NCI-H446 (cell line): ENCODE results near the gene SS18L1.

Experiments
- DNase-seq, 2 experiments: peaks; one replicate each; lab custom pipeline; 2025; lab: John Stamatoyannopoulos, UW

Gene SS18L1

GRCh38 chr20:62120365-62120762, 23.2 kb upstream of the SS18L1 start:
- no peak for DNase-seq

- DNase-seq = no peak
These were observed 22.4 kb upstream of the SS18L1 start for GRCh38 chr20:62120990-62121775.

GRCh38 chr20:62121776-62122653, 21.6 kb upstream of the SS18L1 start, which contains the start of gene LSM14B:
LSM14B (plus strand) TSS chr20:62122475; CDS start chr20:62122667, 192 bp downstream.
- peak; percentile 98 to 99 for DNase-seq

- peak in 1 of 2 experiments; percentile 72 for DNase-seq
These were observed 20.7 kb upstream of the SS18L1 start for GRCh38 chr20:62122654-62123449.

- DNase-seq = no peak
These were observed 20.0 kb upstream of the SS18L1 start for GRCh38 chr20:62123450-62124118.

- no peak for DNase-seq
These were observed 17.4 kb upstream of the SS18L1 start for GRCh38 chr20:62126141-62126540.

- DNase-seq = no peak
These were observed 15.8 kb upstream of the SS18L1 start for GRCh38 chr20:62127799-62128198.

- no peak for DNase-seq
These were observed 15.1 kb upstream of the SS18L1 start for GRCh38 chr20:62128502-62128901.

GRCh38 chr20:62129731-62130531, 13.6 kb upstream of the SS18L1 start:
- no peak for DNase-seq

- no peak for DNase-seq
These were observed 11.8 kb upstream of the SS18L1 start for GRCh38 chr20:62131560-62132320.

- no peak for DNase-seq
These were observed 11.1 kb upstream of the SS18L1 start for GRCh38 chr20:62132421-62132820.

GRCh38 chr20:62133051-62133845, 10.3 kb upstream of the SS18L1 start:
- no peak for DNase-seq

GRCh38 chr20:62133864-62134263, 9.7 kb upstream of the SS18L1 start:
- no peak for DNase-seq

- DNase-seq = no peak
These were observed 8.8 kb upstream of the SS18L1 start for GRCh38 chr20:62134735-62135231.

GRCh38 chr20:62135573-62136266, 7.8 kb upstream of the SS18L1 start:
- no peak for DNase-seq

- peak; percentile 47 to 61 for DNase-seq
These were observed 7.1 kb upstream of the SS18L1 start for GRCh38 chr20:62136283-62137091.

- no peak for DNase-seq
These were observed 6.5 kb upstream of the SS18L1 start for GRCh38 chr20:62137092-62137384.
